HG03139 (cell line): ENCODE results near the gene PPIE.
A peak's percentile ranks its signal among the peaks of the same experiment; 100 is the strongest.

Source experiments
- ATAC-seq: cut with Tn5 transposase; IDR thresholded peaks from one replicate; pipeline ENCODE4 v1.9.1; 2021; ENCODE audit not compliant: unreplicated experiment

PPIE gene

GRCh38 chr1:39738622-39739366 is at the start of gene PPIE:
Gene PPIE (plus strand): TSS chr1:39738882. CDS start chr1:39738901, 19 bp downstream.
- peak; percentile 79 for ATAC-seq

- ATAC-seq = no peak
These were observed 49.5 kb upstream of the PPIE start for GRCh38 chr1:39689214-39689613.

- no peak for ATAC-seq
These were observed 49.0 kb upstream of the PPIE start for GRCh38 chr1:39689635-39690034.

GRCh38 chr1:39690225-39690624 is 48.5 kb upstream of the PPIE start:
- no peak for ATAC-seq

- no peak for ATAC-seq
These were observed 47.8 kb upstream of the PPIE start for GRCh38 chr1:39690794-39691382.

GRCh38 chr1:39691383-39692151 is 47.1 kb upstream of the PPIE start, which contains the start of gene HPCAL4:
Gene HPCAL4 (minus strand): TSS chr1:39691433. CDS start chr1:39684603, 6,830 bp downstream.
- peak; percentile 77 for ATAC-seq

- ATAC-seq = no peak
These were observed 46.3 kb upstream of the PPIE start for GRCh38 chr1:39692152-39693074.

GRCh38 chr1:39694026-39694425 is 44.7 kb upstream of the PPIE start:
- ATAC-seq = no peak

- no peak for ATAC-seq
These were observed 43.7 kb upstream of the PPIE start for GRCh38 chr1:39695016-39695415.

GRCh38 chr1:39696448-39696847 is 42.2 kb upstream of the PPIE start:
- ATAC-seq = no peak

GRCh38 chr1:39698568-39698967 is 40.1 kb upstream of the PPIE start:
- no peak for ATAC-seq

GRCh38 chr1:39699419-39699818 is 39.3 kb upstream of the PPIE start:
- no peak for ATAC-seq

GRCh38 chr1:39700348-39700747 is 38.3 kb upstream of the PPIE start:
- ATAC-seq = no peak

GRCh38 chr1:39701049-39701439 is 37.6 kb upstream of the PPIE start:
- ATAC-seq = no peak

- no peak for ATAC-seq
These were observed 33.9 kb upstream of the PPIE start for GRCh38 chr1:39704757-39705156.

- no peak for ATAC-seq
These were observed 31.2 kb upstream of the PPIE start for GRCh38 chr1:39707506-39707905.

GRCh38 chr1:39711104-39711965 is 27.3 kb upstream of the PPIE start:
- ATAC-seq = no peak

GRCh38 chr1:39711966-39712340 is 26.7 kb upstream of the PPIE start:
- ATAC-seq = no peak

GRCh38 chr1:39713557-39713956 is 25.1 kb upstream of the PPIE start:
- no peak for ATAC-seq

- no peak for ATAC-seq
These were observed 20.9 kb upstream of the PPIE start for GRCh38 chr1:39717809-39718208.
